CD14-positive monocyte (primary cell): ENCODE measurements around the gene AGBL5. TPM values are rescaled to one million over a fixed set of nuclear protein-coding genes. Genes with fewer than 3 reads are reported as not detected.
A peak's percentile ranks its signal among the peaks of the same experiment; 100 is the strongest.
"Not testable (repeated sequence)": the region's sequence is repeated elsewhere in the genome, so short reads cannot be mapped to it uniquely, and the experiment has no call there.

Experiments used
- DNase-seq, 3 donors: peaks; one replicate each; pipeline ENCODE4 v3.0.0-alpha.2; 2011 to 2022
- H2AFZ ChIP-seq: 2 replicates; pipeline ENCODE4 v1.6.0; 2012; ENCODE audit warnings: mild to moderate bottlenecking, low read depth, low read length, inconsistent platforms; ENCODE audit not compliant: insufficient read depth, poor library complexity, severe bottlenecking
- H3K27ac ChIP-seq, 2 donors: 1 replicate in 1 of 2; 2 replicates in 1 of 2; pipeline ENCODE4 v1.5.1; 2012 to 2013; ENCODE audit warnings: low read length in 2 of 2, control low read depth in 1 of 2, inconsistent platforms in 1 of 2, low read depth in 1 of 2, mild to moderate bottlenecking in 1 of 2
- H3K27me3 ChIP-seq, 2 donors: one replicate each; pipeline versions ENCODE4 v1.6.0 to v1.6.1; 2011 to 2013; ENCODE audit warnings: low read length in 2 of 2; ENCODE audit not compliant: control insufficient read depth in 2 of 2, insufficient read depth in 2 of 2
- H3K36me3 ChIP-seq, 2 donors: replicated peaks in 1 of 2; 1 replicate in 1 of 2; 2 replicates in 1 of 2; pipeline versions ENCODE4 v1.5.1 to v1.6.1; 2012 to 2013; ENCODE audit warnings: low read length in 2 of 2, control low read depth in 1 of 2, inconsistent platforms in 1 of 2, mild to moderate bottlenecking in 1 of 2; ENCODE audit not compliant: insufficient read depth in 2 of 2, control insufficient read depth in 1 of 2
- H3K4me1 ChIP-seq, 2 donors: 1 replicate in 1 of 2; 2 replicates in 1 of 2; pipeline versions ENCODE4 v1.5.1 to v1.6.1; 2012 to 2013; ENCODE audit warnings: low read length in 2 of 2, control low read depth in 1 of 2, inconsistent platforms in 1 of 2, mild to moderate bottlenecking in 1 of 2, moderate library complexity in 1 of 2; ENCODE audit not compliant: insufficient read depth in 2 of 2, control insufficient read depth in 1 of 2
- H3K4me2 ChIP-seq: replicated peaks from 2 replicates; pipeline ENCODE3; 2012; ENCODE audit warnings: low read length, moderate library complexity, mild to moderate bottlenecking; ENCODE audit not compliant: poor library complexity, severe bottlenecking; ENCODE audit errors: extremely low read depth
- H3K4me3 ChIP-seq, 3 experiments: fragments of 200-600 bp in 1 of 3; sonication (generic) in 1 of 3; replicated peaks in 1 of 3; 1 replicate in 2 of 3; 2 replicates in 1 of 3; pipeline ENCODE4 v1.5.1; 2011 to 2013; ENCODE audit warnings: low read length in 3 of 3, mild to moderate bottlenecking in 3 of 3, control low read depth in 2 of 3, low read depth in 2 of 3, inconsistent platforms in 1 of 3, moderate library complexity in 1 of 3
- H3K79me2 ChIP-seq: 2 replicates; pipeline ENCODE4 v1.6.0; 2012; ENCODE audit warnings: mild to moderate bottlenecking, control low read depth, inconsistent platforms, low read length, moderate library complexity; ENCODE audit not compliant: insufficient read depth
- H3K9ac ChIP-seq: 2 replicates; pipeline ENCODE4 v1.6.0; 2017; ENCODE audit warnings: low read length, mild to moderate bottlenecking; ENCODE audit not compliant: insufficient read depth, poor library complexity, severe bottlenecking
- H3K9me3 ChIP-seq, 2 donors: replicated peaks in 1 of 2; 1 replicate in 1 of 2; 2 replicates in 1 of 2; pipeline versions ENCODE4 v1.5.1 to v1.6.1; 2012 to 2013; ENCODE audit warnings: low read length in 2 of 2, control low read depth in 1 of 2; ENCODE audit not compliant: control insufficient read depth in 1 of 2, insufficient read depth in 1 of 2
- H4K20me1 ChIP-seq: 2 replicates; pipeline ENCODE4 v1.6.0; 2012; ENCODE audit warnings: mild to moderate bottlenecking, low read length, control low read depth, moderate library complexity; ENCODE audit not compliant: insufficient read depth
- H3K27ac Mint-ChIP-seq, 7 donors: one replicate each; pipeline ENCODE4 v1.8.0; 2020; ENCODE audit warnings: mild to moderate bottlenecking in 7 of 7, mixed read lengths in 7 of 7, moderate library complexity in 6 of 7, inconsistent platforms in 2 of 7
- H3K27me3 Mint-ChIP-seq, 3 donors: one replicate each; pipeline ENCODE4 v1.8.0; 2021 to 2022; ENCODE audit warnings: low read depth in 3 of 3, mild to moderate bottlenecking in 3 of 3, mixed read lengths in 3 of 3, moderate library complexity in 3 of 3, inconsistent platforms in 1 of 3
- H3K36me3 Mint-ChIP-seq, 2 donors: one replicate each; pipeline ENCODE4 v1.8.0; 2020; ENCODE audit warnings: mixed read lengths in 2 of 2, inconsistent platforms in 1 of 2, mild to moderate bottlenecking in 1 of 2
- H3K4me1 Mint-ChIP-seq: one replicate; pipeline ENCODE4 v1.8.0; 2020; ENCODE audit warnings: mild to moderate bottlenecking, mixed read lengths
- H3K4me3 Mint-ChIP-seq, 2 donors: one replicate each; pipeline ENCODE4 v1.8.0; 2020; ENCODE audit warnings: mild to moderate bottlenecking in 2 of 2, mixed read lengths in 2 of 2, moderate library complexity in 1 of 2
- H3K9me3 Mint-ChIP-seq, 7 donors: one replicate each; pipeline ENCODE4 v1.8.0; 2020 to 2022; ENCODE audit warnings: mixed read lengths in 7 of 7, mild to moderate bottlenecking in 6 of 7, moderate library complexity in 6 of 7, inconsistent platforms in 2 of 7
- WGBS: methylation state at CpG from one replicate; pipeline ENCODE4 v1.1.5; 2013; ENCODE audit warnings: missing lambda C conversion rate; ENCODE audit not compliant: insufficient coverage; 5-methylcytosine and 5-hydroxymethylcytosine counted together
- intact Hi-C, 2 donors: fragments of 100-400 bp; cut with micrococcal nuclease; formaldehyde crosslinking; loops; one replicate each; pipeline versions ENCODE4 v1.15.0 to v1.15.1; 2023
- polyA plus RNA-seq, 3 donors: library from polyadenylated mRNA; depleted of rRNA in 1 of 3; unstranded in 2 of 3; stranded (reverse) in 1 of 3; fragments of 300-500 nt in 2 of 3; fragments of >200 nt in 1 of 3; fragmentation: Illumina TruSeq in 2 of 3; gene quantifications; 1 replicate in 2 of 3; 2 replicates in 1 of 3; pipeline ENCODE4 v1.2.3, GENCODE V29; 2012 to 2021
- TF ChIP-seq, protein P1 (sequence below): fragments of 200-600 bp; IDR thresholded peaks from one replicate; pipeline ENCODE4 v1.8.0; 2022; ENCODE audit warnings: antibody characterized with exemption, mild to moderate bottlenecking

AGBL5 gene
- polyA plus RNA-seq, 3 donors, result 4.4 to 4.8 (median 4.6) TPM

DNA sequence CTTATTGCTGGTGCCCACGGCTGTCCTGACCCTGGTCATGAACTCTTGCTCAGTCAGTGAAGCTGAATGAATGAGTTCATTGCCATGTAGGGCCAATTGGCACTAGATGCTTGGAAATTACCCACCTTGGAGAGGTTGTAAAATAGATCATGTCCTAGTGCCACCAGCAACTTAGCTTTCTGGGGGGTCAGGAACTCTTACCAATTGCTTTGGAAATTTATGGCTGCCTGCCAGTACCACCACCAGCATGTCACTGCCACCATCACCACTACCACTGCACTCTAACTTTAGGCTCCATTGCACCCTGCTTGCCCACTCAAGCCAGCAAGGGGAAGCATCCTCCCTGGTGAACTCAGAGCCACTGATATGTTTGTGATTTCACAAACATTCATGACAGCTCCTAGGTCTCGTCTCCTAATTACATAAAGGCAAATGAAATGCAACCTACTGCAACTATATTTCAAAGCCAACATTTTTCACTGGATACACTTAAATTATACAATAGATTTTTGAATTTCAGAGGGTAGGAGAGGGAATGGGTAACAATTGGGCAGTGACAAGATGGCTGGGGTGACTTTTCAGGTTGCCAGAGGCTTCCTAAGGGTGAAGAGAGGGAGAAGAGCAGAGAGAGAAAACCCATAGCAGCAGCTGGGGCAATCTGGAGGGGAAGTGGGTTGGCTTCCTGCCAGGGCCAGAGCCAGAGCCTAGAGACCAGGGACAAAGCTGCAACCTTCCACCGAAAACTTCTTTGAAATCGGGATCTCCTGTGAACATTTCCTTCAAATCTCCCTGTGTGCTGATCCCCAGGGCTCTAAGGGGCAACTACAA, 23.5 kb downstream of the AGBL5 start:
- Histone ChIP-seq H3K79me2 (peaks cover 18% of the 10 kb centered on the region), H3K4me2 (peak overlapping the region; percentile 33), H3K27ac (peak overlapping the region in 1 of 2 donors; percentile 37), H3K4me3 (peak overlapping the region in 1 of 3 experiments; percentile 10), H2AFZ (peak overlapping the region; percentile 21), H3K9ac (no peak overlapping the region), H4K20me1 (no peaks in the 10 kb centered on the region), H3K4me1 (peaks cover 56 to 66% of the 10 kb centered on the region in 2 donors), H3K9me3 (no peaks in the 10 kb centered on the region), H3K27me3 (no peaks in the 10 kb centered on the region), H3K36me3 (peaks cover 0 to 3% of the 10 kb centered on the region in 2 donors)
- TF ChIP-seq, protein P1, sequence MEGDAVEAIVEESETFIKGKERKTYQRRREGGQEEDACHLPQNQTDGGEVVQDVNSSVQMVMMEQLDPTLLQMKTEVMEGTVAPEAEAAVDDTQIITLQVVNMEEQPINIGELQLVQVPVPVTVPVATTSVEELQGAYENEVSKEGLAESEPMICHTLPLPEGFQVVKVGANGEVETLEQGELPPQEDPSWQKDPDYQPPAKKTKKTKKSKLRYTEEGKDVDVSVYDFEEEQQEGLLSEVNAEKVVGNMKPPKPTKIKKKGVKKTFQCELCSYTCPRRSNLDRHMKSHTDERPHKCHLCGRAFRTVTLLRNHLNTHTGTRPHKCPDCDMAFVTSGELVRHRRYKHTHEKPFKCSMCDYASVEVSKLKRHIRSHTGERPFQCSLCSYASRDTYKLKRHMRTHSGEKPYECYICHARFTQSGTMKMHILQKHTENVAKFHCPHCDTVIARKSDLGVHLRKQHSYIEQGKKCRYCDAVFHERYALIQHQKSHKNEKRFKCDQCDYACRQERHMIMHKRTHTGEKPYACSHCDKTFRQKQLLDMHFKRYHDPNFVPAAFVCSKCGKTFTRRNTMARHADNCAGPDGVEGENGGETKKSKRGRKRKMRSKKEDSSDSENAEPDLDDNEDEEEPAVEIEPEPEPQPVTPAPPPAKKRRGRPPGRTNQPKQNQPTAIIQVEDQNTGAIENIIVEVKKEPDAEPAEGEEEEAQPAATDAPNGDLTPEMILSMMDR, result no peak
- Mint-ChIP-seq H3K4me3 (peak overlapping the region; percentile 24 to 71), H3K27ac (peak overlapping the region in 6 of 7 donors; percentile 30 to 82 (median 70)), H3K9me3 (peaks cover 0 to 2% (median 0%) of the 10 kb centered on the region in 7 donors), H3K27me3 (peaks cover 0 to 7% (median 0%) of the 10 kb centered on the region in 3 donors), H3K36me3 (peaks cover under 1% of the 10 kb centered on the region in 2 donors), H3K4me1 (peaks cover 68% of the 10 kb centered on the region)
- DNase-seq, result peak in 2 of 3 donors; percentile 27 to 53
- intact Hi-C loops, result loop anchor here (5.0 kb wide), 1 partner anchor 43 kb away; the partner anchor contains the start of gene TMEM214 (in 2 of the 2)
- 0% methylated on average over 2 of the region's 4 CpGs for WGBS

GRCh38 chr2:27075566-27075871, 24.1 kb downstream of the AGBL5 start:
- H2AFZ ChIP-seq, result peak overlapping the region; percentile 21
- not testable (repeated sequence) for DNase-seq

More at GRCh38 chr2:27075566-27075871, 24.1 kb downstream of the AGBL5 start:
- H3K27me3 ChIP-seq, H3K9ac ChIP-seq, H3K27me3 Mint-ChIP-seq, H3K27ac ChIP-seq, H3K9me3 Mint-ChIP-seq, intact Hi-C loops, H3K9me3 ChIP-seq, H3K36me3 Mint-ChIP-seq, H3K36me3 ChIP-seq, H4K20me1 ChIP-seq: not testable (repeated sequence)
- peak overlapping the region in 5 of 7 donors; percentile 30 to 82 (median 70) for H3K27ac Mint-ChIP-seq
- WGBS, result no CpG with 5 or more reads among the region's 6 CpGs
- Histone ChIP-seq H3K4me1 (peaks cover 51 to 62% of the 10 kb centered on the region in 2 donors), H3K4me3 (peak overlapping the region in 1 of 3 experiments; percentile 10), H3K79me2 (peaks cover 13% of the 10 kb centered on the region), H3K4me2 (peak overlapping the region; percentile 33)
- peak overlapping the region; percentile 24 to 71 for H3K4me3 Mint-ChIP-seq
- peaks cover 66% of the 10 kb centered on the region for H3K4me1 Mint-ChIP-seq
